Occipital lobe (tissue), 2 donors: ENCODE data around the gene PIP4K2C. TPM values are rescaled to one million over a fixed set of nuclear protein-coding genes. Genes with fewer than 3 reads are reported as not detected.
A peak's percentile ranks its signal among the peaks of the same experiment; 100 is the strongest.

Source experiments
- DNase-seq: peaks from one replicate; lab custom pipeline; 2025; lab: John Stamatoyannopoulos, UW
- total RNA-seq: library from RNA; depleted of rRNA; stranded (reverse); fragments of >200 nt; gene quantifications from one replicate; pipeline ENCODE4 v1.2.3, GENCODE V29; 2014

PIP4K2C gene
- 13.6 TPM for total RNA-seq

- DNase-seq: peak; percentile 73
These were observed at the start of gene PIP4K2C for GRCh38 chr12:57590864-57591781. PIP4K2C (plus strand) TSS chr12:57591192; CDS start chr12:57591290, 98 bp downstream.

- no peak for DNase-seq
These were observed 49.3 kb upstream of the PIP4K2C start for GRCh38 chr12:57541717-57542116.

- peak; percentile 29 for DNase-seq
These were observed 47.4 kb upstream of the PIP4K2C start for GRCh38 chr12:57543581-57543980.

- no peak for DNase-seq
These were observed 45.1 kb upstream of the PIP4K2C start for GRCh38 chr12:57545809-57546437.

GRCh38 chr12:57546438-57547287, 44.3 kb upstream of the PIP4K2C start, which contains the start of gene DCTN2:
DCTN2 (minus strand) TSS chr12:57547192; CDS start chr12:57547063, 129 bp downstream.
- peak; percentile 97 for DNase-seq

GRCh38 chr12:57547288-57548012, 43.5 kb upstream of the PIP4K2C start:
- no peak for DNase-seq

- no peak for DNase-seq
These were observed 43.0 kb upstream of the PIP4K2C start for GRCh38 chr12:57548013-57548315.

GRCh38 chr12:57548488-57548887, 42.5 kb upstream of the PIP4K2C start:
- DNase-seq: no peak

GRCh38 chr12:57549203-57549908, 41.6 kb upstream of the PIP4K2C start:
- no peak for DNase-seq

GRCh38 chr12:57549909-57550640, 40.9 kb upstream of the PIP4K2C start, which contains the start of gene KIF5A:
KIF5A (plus strand) TSS chr12:57550044; CDS start chr12:57550272, 228 bp downstream.
- DNase-seq: peak; percentile 40

- DNase-seq: no peak
These were observed 40.1 kb upstream of the PIP4K2C start for GRCh38 chr12:57550641-57551549.

GRCh38 chr12:57551637-57552305, 39.2 kb upstream of the PIP4K2C start:
- no peak for DNase-seq

GRCh38 chr12:57552306-57552651, 38.7 kb upstream of the PIP4K2C start:
- no peak for DNase-seq

GRCh38 chr12:57552835-57553313, 38.1 kb upstream of the PIP4K2C start:
- no peak for DNase-seq

GRCh38 chr12:57553343-57554202, 37.4 kb upstream of the PIP4K2C start:
- DNase-seq: no peak

- no peak for DNase-seq
These were observed 36.5 kb upstream of the PIP4K2C start for GRCh38 chr12:57554453-57554852.

- no peak for DNase-seq
These were observed 36.1 kb upstream of the PIP4K2C start for GRCh38 chr12:57554897-57555296.
